ENCODE measurements around the gene HSPA12A.

Gene HSPA12A

DNA sequence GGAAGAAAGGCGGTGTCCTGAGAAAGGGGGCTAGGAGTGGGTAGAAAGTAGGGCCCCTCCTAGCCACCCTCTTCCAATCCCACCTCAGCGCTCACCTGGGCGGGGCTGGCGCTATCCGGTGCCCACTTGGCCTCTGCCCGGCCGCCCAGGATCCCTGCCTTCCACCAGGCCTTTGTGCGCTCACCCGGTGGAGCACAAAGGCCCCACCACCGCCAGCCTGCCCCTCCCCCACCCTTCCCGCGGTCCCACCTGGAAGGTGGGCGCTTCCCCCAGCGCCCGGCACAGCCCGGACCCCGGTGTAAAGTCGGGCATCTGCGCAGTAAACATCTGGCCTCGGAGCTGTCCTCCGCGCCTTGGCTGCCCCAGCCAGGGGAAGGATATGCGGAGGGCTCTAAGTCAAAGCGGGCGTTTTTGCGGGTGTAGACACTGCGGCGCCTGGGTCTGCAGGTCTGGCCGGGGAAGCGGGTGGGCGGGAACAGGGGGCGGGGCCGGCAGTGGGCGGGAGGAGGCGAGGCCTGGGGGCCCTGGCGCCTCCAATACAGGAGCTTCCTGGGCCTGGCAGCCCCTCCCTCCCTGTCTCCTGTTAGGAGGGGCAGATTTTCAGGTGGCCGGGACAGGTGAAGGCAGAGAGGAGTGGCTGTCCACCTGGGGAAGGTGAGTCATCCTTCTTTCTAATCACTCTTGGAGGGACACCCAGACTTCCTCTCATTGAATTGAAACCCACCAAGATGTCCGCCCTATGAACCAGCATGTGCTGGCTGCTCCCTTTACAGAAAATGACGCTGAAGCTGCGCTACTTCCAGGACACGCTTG, 72.3 kb downstream of the HSPA12A start:
- DNase-seq (ENCODE audit: low read depth in 2 of 2, low spot score in 1 of 2): no peak

DNA sequence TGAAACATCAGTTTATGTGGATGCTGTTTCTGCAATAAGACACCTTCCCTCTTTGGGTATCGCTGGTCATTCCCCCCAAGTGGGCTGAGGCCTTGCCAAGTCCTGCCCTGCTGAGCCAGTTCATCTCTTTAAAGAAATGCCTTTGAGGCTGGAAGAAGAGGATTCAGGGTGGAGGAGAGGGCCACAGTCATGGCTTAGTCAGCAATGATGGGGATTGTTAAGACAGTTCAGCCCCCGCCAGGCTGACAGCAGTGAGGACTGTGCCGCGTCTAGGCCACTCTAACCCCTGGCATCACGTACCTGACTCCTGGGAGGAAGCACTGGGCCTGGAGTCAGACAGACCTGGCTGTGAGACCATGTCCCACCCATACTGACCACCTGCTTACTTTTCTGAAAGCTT, 73.3 kb downstream of the HSPA12A start:
- no peak for DNase-seq (ENCODE audit: low read depth in 2 of 2, low spot score in 1 of 2)

DNA sequence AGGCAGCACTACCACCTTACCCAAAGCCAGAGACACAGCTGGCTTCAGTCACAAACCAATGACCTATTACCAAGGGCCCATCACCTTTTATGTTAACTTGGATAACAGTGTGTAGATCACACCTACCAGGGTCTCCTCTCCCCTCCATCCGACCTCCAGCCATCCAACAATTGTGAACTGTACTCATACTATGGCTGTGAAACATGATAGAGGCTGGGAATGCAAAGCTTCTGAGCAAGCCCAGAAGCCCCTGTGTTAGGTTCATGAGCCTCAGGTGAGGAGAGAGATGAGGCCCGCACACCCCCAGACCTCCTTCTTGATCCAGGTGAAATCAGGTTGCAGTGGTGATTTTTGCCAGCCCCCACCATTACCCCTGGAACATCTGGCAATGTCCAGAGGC, 73.9 kb downstream of the HSPA12A start:
- DNase-seq (ENCODE audit: low read depth in 2 of 2, low spot score in 1 of 2): no peak

DNA sequence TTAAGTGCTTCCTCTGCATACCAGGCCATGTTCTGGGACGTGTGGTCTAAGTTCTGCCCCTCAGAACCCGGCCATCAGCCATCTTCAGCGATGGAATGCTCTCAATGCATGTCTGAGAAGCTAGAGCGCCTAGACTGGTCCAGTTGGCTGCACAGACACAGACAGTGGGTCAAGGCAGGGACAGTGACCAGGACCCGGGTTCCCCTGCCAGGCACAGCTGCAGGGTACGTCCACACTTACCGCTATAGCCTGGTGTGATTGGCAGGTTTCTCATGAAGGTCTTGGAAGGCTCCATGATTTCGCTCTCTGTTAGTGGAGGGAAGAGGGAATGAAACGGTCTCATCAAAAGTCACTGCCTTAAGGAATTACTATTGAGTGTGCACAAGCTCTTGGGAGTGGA, 74.3 kb downstream of the HSPA12A start:
- no peak for DNase-seq (ENCODE audit: low read depth in 2 of 2, low spot score in 1 of 2)

DNA sequence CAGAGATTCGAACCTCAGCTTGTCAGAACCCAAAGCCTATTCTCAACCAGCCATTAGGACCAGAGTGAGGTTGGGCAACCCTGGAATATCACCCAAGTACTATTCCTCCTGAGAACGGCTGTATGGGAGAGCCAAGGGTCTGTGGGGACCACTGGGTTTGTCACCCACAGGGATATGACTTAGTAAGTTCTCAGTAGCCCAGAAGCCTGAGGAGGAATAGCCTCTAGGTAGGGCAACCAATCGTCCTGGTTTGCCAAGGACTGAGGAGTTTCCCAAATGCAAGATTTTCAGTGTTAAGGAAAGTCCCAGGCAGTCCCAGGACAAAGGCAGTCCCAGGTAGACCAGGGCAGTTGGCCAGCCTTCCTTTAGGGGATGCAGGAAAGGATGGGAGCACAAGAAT, 74.9 kb downstream of the HSPA12A start:
- DNase-seq (ENCODE audit: low read depth in 2 of 2, low spot score in 1 of 2): no peak

DNA sequence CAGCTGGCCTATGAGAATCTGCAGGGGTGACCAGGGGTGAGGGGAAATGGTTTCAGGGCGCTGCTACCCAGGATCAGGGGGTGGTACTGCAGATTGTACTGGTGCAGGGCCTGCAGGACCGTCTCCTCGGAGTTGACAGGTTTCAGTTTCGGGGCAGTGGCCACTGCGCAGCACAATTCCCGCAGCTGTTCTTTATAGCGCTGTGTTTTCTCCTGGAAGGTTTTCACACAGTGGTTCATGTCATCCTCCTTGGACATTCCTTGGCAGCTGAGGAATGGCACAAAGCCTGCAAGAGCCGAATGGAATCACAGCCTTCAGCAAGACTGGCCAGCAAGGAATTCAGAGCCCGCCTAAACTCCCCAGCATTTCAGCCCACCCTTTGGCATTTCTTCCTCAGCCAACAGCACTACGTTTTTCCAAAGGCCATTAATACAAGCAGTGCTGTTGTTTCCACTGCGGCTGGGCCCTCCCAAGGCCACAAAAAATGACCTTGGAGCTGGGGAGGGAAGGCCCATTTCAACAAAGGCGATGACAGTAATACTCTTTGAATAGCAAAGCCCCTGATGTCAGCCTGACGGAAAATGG, 76.7 kb downstream of the HSPA12A start:
- DNase-seq (ENCODE audit: low read depth in 2 of 2, low spot score in 1 of 2): no peak

DNA sequence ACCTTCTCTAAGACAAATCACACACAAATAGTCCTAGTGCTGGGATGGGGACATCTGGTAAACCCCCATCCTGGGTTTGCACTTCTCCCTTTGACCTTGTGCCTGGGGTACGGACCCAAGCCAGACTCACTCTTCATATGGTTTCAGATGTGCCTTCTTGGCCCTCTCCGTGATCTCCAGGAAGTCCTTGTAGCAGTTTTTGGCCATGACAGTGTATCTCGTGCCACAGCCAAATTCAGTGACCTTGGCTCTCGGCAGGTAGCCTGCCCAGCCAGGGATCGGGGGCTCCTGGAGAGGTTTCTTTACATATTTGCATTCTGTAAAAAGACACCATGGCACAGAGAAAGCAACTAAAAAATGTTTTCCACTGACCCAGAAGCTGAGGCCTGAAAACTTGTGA, 77.7 kb downstream of the HSPA12A start:
- no peak for DNase-seq (ENCODE audit: low read depth in 2 of 2, low spot score in 1 of 2)

DNA sequence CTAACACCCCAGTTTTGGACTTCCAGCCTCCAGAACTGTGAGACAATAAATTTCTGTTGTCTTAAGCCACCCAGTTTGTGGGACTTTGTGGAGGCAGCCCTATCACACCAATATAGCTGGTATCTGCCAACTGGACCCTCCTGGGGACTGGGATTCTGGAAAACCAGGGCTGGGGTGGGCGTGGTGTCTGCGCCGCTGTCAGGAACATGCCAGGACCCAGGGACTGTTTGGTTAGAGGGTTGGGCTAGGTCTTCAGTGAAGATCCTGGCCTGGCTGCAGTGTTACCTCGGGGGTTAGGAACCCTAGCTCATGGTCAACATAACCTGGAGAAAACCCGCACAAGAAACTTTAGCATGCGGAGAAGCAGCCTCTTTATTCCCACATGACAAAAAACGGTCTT, 79.0 kb downstream of the HSPA12A start:
- no peak for DNase-seq (ENCODE audit: low read depth in 2 of 2, low spot score in 1 of 2)

DNA sequence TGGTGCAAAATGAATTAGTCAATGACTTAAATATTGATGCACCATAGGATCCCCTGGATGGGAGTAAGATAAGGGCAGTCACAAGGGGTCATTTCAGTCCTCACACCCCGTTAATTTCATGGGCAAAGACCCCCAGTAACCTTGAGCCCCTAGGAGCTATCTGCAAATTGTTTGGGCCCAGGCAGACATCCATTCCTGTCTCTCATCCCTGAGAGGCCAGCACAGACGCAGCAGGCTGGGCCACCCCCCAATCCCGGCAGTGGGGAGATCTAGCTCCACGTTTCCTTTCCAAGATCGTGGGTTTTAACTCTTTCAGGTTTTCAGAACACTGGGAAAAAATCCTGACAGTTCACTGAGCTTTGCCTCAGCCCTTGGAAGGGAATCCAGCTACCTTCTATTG, 81.5 kb downstream of the HSPA12A start:
- DNase-seq (ENCODE audit: low read depth in 2 of 2, low spot score in 1 of 2): no peak

DNA sequence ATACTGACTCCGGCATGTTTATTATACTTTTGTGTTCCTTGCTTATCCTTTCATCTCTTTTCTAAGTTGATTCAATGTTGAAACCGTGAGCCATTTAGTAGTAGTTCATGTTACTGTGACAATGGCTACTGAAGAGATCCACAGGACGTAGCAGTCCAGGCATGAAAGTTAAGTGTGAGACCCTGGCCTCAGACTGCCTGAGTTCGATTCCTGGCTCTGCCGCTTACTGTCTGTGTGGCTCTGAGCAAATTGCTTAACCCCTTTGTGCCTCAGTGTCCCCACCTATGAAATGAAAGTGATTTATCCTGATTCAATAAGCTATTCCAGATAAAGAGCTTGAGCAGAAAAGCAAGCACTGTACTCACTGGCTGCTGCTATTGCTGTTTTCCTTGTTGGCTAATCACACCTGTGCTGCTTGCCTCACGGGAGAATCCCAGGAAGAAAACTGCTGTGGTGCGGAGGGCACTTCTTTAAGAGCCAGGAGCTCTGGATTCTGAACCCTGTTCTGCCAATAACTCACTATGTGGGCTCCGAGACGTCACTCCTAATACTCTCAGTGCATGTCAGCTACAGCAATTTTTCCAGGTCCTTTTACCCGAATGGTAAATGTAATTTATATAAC, 83.2 kb downstream of the HSPA12A start:
- DNase-seq (ENCODE audit: low read depth in 2 of 2, low spot score in 1 of 2): no peak

DNA sequence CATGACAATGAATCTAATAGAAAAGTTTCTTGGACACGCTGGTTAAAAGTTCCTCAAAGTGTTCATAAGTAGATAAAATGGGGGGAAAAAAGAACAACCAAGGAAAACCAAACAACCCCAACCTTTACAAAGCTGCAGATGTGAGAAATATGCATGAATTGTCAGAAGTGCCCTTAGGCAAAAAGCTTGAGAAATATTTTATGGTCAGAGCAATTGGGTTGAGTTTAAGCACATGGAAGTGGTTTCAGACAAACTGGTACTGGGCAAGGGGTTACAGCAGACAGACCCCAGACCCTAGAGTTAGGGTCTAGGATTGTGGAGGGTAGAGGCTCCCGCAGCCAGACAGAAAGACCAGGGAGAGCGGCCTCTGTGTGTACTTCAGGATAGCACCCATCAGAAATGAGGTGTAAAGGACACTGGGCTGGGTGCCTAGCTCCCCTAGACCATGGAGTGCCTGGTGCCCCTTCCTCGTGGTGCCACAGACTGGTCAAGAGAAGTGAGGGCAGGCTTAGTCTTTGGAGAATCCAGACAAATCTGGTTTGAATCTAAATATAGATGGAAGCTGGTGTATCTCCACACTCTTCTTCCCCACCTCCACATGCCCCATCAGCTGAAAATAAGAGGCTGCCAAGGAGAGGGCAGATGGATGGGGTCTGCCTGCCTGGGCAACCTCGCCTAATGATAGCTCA, 84.4 kb downstream of the HSPA12A start:
- DNase-seq (ENCODE audit: low read depth in 2 of 2, low spot score in 1 of 2): no peak

DNA sequence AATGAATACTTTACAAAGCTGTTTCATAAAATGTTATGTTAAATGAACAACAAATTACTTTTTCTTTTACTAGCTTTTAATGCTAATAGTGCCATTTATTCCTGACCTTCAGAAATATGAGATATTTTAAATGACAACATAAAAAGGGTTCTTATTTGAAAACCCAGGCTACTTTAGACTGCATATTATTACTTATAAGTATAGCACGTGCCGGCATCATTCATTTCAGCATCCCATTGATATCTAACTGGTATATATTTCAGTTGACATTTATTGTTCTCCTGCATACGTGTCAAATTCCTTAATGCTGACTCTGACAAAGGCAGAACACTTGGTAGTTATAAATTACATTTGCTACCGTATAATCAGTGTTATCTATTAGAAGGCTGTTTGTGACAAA, 86.3 kb downstream of the HSPA12A start:
- DNase-seq (ENCODE audit: low read depth in 2 of 2, low spot score in 1 of 2): no peak

DNA sequence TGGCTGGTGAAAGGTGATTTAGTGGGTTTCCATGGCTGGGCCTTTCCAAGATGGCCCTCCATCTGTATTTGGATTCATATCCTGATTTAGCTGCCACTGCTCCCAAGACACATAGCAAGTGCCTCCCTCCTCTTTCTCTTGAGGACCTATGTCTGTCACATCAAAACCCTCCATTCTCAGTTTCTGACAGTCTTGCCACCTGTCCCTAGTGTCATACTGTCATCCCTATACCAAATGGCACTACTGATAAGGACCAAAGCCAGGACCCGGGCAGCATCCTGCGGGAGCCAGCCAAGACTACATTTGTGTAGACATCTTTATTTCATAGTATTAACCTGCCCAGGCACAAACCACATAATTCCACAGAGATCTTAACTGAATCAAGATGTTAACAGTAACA, 86.8 kb downstream of the HSPA12A start:
- DNase-seq (ENCODE audit: low read depth in 2 of 2, low spot score in 1 of 2): no peak

DNA sequence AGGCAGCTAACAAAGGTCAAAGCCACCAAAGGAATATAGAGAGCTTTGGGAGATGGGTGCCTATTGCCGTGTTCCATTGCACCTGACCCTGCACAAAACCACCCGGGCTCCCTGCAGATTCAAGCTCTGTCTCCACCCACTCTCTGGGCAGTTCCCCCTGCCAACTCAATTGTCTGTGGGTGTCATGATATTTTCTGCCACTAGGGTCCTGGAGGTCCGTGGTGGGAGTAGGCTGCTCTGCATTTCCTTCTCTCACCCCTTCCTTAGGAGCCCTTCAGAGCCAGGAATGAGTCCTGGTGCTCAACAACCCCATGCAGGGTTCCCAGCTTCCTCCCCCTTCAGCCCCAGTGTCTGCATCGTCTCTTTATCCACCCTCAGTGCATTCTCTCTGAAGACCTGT, 87.5 kb downstream of the HSPA12A start:
- no peak for DNase-seq (ENCODE audit: low read depth in 2 of 2, low spot score in 1 of 2)

DNA sequence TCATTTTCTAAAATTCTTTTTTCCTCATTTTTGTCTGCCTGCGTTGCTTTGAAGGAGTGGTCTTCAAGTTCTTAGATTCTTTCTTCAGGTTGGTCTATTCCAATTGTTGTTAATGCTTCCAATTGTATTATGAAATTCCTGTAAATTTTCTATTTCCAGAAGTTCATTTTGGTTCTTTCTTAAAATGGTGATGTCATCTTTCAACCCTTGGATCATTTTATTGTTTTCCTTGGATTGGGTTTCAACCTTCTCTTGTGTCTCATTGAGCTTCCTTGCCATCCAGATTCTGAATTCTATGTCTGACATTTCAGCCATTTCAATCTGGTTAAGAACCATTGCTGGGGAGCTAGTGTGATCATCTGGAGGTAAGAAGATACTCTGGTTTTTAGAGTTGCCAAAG, 88.5 kb downstream of the HSPA12A start:
- no peak for DNase-seq (ENCODE audit: low read depth in 2 of 2, low spot score in 1 of 2)

DNA sequence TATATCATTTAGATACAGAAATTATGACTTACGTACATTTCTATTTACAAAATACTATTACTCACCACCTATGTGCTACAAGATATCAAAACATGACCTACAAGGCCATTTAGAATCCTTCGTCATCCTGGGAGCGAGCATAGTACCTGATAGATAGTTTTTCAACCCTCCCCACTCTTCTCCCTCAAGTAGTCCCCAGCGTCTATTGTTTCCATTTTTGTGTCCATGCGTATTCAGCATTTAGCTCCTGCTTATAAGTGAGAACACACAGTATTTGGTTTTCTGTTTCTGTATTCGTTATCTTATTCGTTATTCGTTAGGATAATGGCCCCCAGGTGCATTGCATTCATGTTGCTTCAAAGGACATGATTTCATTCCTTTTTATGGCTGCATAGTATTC, 93.5 kb downstream of the HSPA12A start:
- no peak for DNase-seq (ENCODE audit: low read depth in 2 of 2, low spot score in 1 of 2)

DNA sequence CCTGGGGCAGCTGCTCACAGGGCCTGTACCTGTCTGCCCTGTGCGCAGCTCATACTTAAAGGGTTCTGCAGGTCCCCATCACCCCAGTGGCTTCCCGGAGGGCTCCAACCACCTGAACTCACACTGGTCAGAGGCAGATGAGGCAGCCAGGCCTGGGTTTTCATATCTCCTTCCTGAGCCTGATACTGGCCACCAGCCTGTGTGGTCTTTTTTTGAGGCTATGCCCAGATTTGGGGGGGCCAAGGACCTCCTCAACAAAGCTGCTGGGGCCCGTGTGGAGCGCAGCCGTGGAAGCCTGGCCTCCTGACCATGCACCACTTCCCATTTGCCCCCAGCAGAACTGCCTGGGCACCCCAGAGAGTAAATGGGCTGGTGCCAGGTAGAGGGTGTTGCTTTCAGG, 95.9 kb downstream of the HSPA12A start:
- no peak for DNase-seq (ENCODE audit: low read depth in 2 of 2, low spot score in 1 of 2)

DNA sequence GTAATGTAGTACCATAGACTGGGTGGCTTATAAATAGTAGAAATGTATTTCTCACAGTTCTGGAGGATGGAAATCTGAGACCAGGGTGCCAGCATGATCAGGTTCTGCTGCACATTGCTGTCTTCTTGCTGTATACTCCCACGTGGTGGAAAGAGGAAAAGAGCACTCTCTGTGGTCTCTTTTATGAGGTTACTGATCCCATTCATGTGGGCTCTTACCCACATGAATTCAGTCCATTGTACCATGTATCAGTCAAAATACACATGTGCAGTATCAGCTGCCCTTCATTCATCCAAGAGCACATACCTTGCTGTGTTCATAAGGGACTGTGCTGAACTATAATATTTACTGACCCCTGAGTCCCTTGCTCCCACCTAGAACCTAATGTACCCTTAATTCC, 104.5 kb downstream of the HSPA12A start:
- no peak for DNase-seq (ENCODE audit: low read depth in 2 of 2, low spot score in 1 of 2)

DNA sequence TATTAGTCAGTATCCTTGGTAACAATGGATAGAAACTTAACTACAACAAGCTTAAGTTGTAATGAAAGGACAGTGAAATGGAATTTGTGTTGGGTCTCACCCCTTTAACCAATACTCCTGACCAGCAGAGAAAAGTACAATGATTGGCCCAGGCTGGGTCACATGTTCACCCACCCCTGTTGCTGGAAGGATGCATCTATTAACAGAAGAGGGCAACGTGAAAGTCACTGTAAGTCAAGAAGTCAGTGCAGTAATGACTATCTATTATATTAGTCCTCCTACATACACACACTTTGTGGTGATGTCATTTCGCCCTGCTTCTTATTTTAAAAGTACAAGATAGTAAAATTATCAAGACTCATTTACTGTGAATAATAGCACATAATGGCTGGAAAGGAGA, 105.4 kb downstream of the HSPA12A start:
- DNase-seq (ENCODE audit: low read depth in 2 of 2, low spot score in 1 of 2): no peak

DNA sequence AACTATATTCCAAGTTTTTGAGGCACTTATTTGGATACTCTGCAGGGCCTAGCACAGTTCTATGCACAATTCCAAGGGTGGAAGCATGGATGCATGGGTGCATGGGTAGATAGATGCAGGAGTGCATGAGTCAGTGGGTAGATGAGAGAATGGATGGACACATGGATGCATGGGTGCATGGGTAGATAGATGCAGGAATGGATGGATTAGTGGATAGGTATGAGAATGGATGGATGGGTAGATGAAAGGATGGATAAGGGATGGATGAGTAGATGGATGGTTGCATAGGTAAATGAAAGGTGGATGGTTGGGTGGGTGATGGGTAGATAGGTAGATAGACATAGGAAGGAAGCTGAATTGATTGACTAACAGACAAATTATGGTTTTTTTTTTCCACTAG, 106.0 kb downstream of the HSPA12A start:
- DNase-seq (ENCODE audit: low read depth in 2 of 2, low spot score in 1 of 2): no peak

DNA sequence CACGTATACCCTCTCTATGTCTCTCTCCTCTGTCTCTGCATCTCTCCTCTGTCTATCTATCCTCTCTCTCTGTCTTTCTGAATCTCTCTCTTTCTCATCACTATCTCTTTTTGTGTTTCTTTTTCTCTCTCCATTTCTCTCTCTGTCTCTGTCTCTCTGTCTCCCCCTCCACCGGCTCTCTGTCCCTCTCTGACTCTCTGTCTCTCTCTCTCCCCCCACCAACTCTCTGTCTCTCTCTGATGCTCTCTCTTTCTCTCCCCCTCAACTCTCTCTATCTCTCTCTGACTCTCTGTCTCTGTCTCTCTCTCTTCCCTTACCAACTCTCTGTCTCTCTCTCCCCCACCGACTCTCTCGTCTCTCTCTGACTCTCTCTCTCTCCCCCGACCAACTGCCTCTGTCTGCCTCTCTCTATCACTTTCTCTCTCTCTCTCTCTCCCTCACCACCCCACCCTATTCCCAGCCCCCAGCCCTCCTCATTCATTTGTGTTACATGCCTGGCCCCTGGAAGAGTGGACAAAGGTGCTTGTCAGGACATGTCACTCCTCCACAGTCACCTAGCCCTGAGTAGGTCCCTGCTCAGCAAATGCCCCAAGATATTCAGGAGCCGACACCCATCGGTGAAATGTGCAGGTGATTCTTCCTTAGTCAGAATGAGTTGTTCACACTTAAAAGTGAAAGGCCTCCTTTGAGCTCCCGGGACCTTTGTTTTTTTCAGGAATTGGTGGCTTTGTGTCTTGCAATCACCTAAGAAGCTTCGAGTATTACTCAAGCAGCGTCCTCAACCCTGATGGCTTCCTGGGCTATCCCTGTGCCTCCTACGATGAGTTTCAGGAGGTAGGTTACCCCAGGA, 108.0 kb downstream of the HSPA12A start:
- no peak for DNase-seq (ENCODE audit: low read depth in 2 of 2, low spot score in 1 of 2)
